DOHH2 (cell line): ENCODE data around the gene UXS1.

Source experiments
- H3F3A ChIP-seq: fragments of 200-600 bp; sonication (generic), shearing (Covaris generic); 2 replicates; pipeline ENCODE4 v1.6.0; 2016; ENCODE audit warnings: antibody characterized with exemption, mild to moderate bottlenecking; ENCODE audit not compliant: control insufficient read depth, insufficient read depth
- H3K27ac ChIP-seq: fragments of 200-600 bp; sonication (generic); 2 replicates; pipeline ENCODE4 v1.5.1; 2014; ENCODE audit warnings: low read depth, mild to moderate bottlenecking, low read length, moderate library complexity
- H3K27me3 ChIP-seq: fragments of 200-600 bp; sonication (generic); 2 replicates; pipeline ENCODE4 v1.6.1; 2014; ENCODE audit warnings: mild to moderate bottlenecking, low read length, mixed read lengths; ENCODE audit not compliant: control insufficient read depth
- H3K36me3 ChIP-seq: fragments of 200-600 bp; sonication (generic); 2 replicates; pipeline ENCODE4 v1.6.1; 2014; ENCODE audit warnings: mild to moderate bottlenecking, low read length, moderate library complexity, mixed read lengths; ENCODE audit not compliant: control insufficient read depth
- H3K4me1 ChIP-seq: fragments of 200-600 bp; sonication (generic); 2 replicates; pipeline ENCODE4 v1.6.1; 2014; ENCODE audit warnings: mild to moderate bottlenecking, low read length, mixed read lengths; ENCODE audit not compliant: control insufficient read depth
- H3K4me2 ChIP-seq: fragments of 200-600 bp; sonication (generic); 2 replicates; pipeline ENCODE4 v1.6.0; 2014; ENCODE audit warnings: mild to moderate bottlenecking, low read length, moderate library complexity
- H3K4me3 ChIP-seq: fragments of 200-600 bp; sonication (generic); 2 replicates; pipeline ENCODE4 v1.5.1; 2014; ENCODE audit warnings: mild to moderate bottlenecking, low read length, mixed read lengths
- H3K79me2 ChIP-seq: fragments of 200-600 bp; sonication (generic); 2 replicates; pipeline ENCODE4 v1.6.1; 2014; ENCODE audit warnings: mild to moderate bottlenecking, low read length, mixed read lengths; ENCODE audit not compliant: control insufficient read depth
- H3K9me2 ChIP-seq: fragments of 200-600 bp; sonication (generic); replicated peaks from 2 replicates; pipeline ENCODE4 v1.6.1; 2014; ENCODE audit warnings: mild to moderate bottlenecking, low read length, mixed read lengths; ENCODE audit not compliant: control insufficient read depth
- H3K9me3 ChIP-seq: fragments of 200-600 bp; sonication (generic); 2 replicates; pipeline ENCODE4 v1.6.1; 2014; ENCODE audit warnings: antibody characterized with exemption, low read length, mixed read lengths; ENCODE audit not compliant: control insufficient read depth, insufficient read depth
- H4K20me1 ChIP-seq: fragments of 200-600 bp; sonication (generic); 2 replicates; pipeline ENCODE4 v1.6.0; 2014; ENCODE audit warnings: low read depth, mild to moderate bottlenecking, antibody characterized with exemption, low read length, moderate library complexity; ENCODE audit not compliant: control insufficient read depth, insufficient read depth
- CTCF ChIP-seq: fragments of 200-600 bp; sonication (generic); IDR thresholded peaks from one replicate; pipeline ENCODE4 v1.5.1; 2014; ENCODE audit warnings: antibody characterized with exemption, mild to moderate bottlenecking, low read depth, low read length; ENCODE audit not compliant: poor library complexity, severe bottlenecking
- EZH2phosphoT487 ChIP-seq: fragments of 200-600 bp; sonication (generic); IDR thresholded peaks from 2 replicates; pipeline ENCODE4 v1.6.1; 2017; ENCODE audit warnings: borderline replicate concordance, mild to moderate bottlenecking, antibody characterized with exemption, low read length, moderate library complexity, mixed read lengths

Gene UXS1

GRCh38 chr2:106158871-106159270 is 35.2 kb downstream of the UXS1 start:
- Histone ChIP-seq H3K9me2 (no peaks in the 10 kb centered on the region), H3K36me3 (peaks cover 6% of the 10 kb centered on the region; the same call in 1 of the 2 replicates), H3K4me2 (no peak overlapping the region), H3F3A (no peaks in the 10 kb centered on the region), H3K27ac (no peak overlapping the region), H3K79me2 (no peaks in the 10 kb centered on the region), H3K9me3 (no peaks in the 10 kb centered on the region; the same call in 1 of the 2 replicates), H4K20me1 (no peaks in the 10 kb centered on the region), H3K4me1 (peaks cover 19% of the 10 kb centered on the region), H3K4me3 (no peak overlapping the region), H3K27me3 (no peaks in the 10 kb centered on the region)
- no peak for TF ChIP-seq CTCF
- no peak for TF ChIP-seq EZH2phosphoT487

GRCh38 chr2:106158131-106158530 is 36.0 kb downstream of the UXS1 start:
- Histone ChIP-seq H3K27ac (no peak overlapping the region), H3K4me3 (no peak overlapping the region), H3K27me3 (no peaks in the 10 kb centered on the region), H3K4me1 (peaks cover 19% of the 10 kb centered on the region), H3K36me3 (peaks cover 6% of the 10 kb centered on the region; the same call in 1 of the 2 replicates), H3K9me2 (no peaks in the 10 kb centered on the region), H3K4me2 (no peak overlapping the region), H3F3A (no peaks in the 10 kb centered on the region), H3K9me3 (no peaks in the 10 kb centered on the region; the same call in 1 of the 2 replicates), H4K20me1 (no peaks in the 10 kb centered on the region), H3K79me2 (no peaks in the 10 kb centered on the region)
- TF ChIP-seq EZH2phosphoT487, result no peak
- TF ChIP-seq CTCF, result no peak

DNA sequence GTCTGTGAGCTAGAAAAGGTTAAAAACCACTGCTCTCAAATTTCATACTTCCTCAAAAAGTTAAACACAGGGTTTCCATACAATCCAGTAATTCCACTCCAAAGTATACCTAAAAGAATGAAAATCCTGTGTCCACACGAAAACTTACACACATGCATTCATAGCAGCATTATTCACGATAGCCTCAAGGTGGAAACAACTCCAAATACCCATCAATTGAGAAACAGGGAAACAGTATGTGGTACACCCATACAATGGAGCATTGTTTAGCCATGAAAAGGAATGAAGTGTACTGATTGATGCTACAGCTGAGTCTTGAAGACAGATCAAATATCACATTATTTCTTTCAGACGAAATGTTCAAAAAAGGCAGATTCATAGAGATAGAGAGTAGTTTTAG is 36.7 kb downstream of the UXS1 start:
- peaks cover 6% of the 10 kb centered on the region; the same call in 1 of the 2 replicates for H3K36me3 ChIP-seq
- H4K20me1 ChIP-seq, result no peaks in the 10 kb centered on the region
- H3F3A ChIP-seq, result no peaks in the 10 kb centered on the region
- no peak overlapping the region for H3K4me2 ChIP-seq
- peaks cover 19% of the 10 kb centered on the region for H3K4me1 ChIP-seq
- no peak overlapping the region for H3K27ac ChIP-seq
- no peaks in the 10 kb centered on the region for H3K27me3 ChIP-seq
- H3K4me3 ChIP-seq, result no peak overlapping the region
- TF ChIP-seq CTCF, result no peak
- TF ChIP-seq EZH2phosphoT487, result no peak
- H3K9me2 ChIP-seq, result no peaks in the 10 kb centered on the region
- H3K9me3 ChIP-seq, result no peaks in the 10 kb centered on the region; the same call in 1 of the 2 replicates
- H3K79me2 ChIP-seq, result no peaks in the 10 kb centered on the region
